Hematopoietic multipotent progenitor cell treated with erythropoietin and hydrocortisone succinate and interleukin-3 and kit ligand, for 15 days (in vitro differentiated cells): Measurements from ENCODE around the gene CLDN8.

Experiments
- DNase-seq: peaks from one replicate; pipeline ENCODE4 v3.0.0-alpha.2; 2015; ENCODE audit warnings: low spot score

Gene CLDN8

DNA sequence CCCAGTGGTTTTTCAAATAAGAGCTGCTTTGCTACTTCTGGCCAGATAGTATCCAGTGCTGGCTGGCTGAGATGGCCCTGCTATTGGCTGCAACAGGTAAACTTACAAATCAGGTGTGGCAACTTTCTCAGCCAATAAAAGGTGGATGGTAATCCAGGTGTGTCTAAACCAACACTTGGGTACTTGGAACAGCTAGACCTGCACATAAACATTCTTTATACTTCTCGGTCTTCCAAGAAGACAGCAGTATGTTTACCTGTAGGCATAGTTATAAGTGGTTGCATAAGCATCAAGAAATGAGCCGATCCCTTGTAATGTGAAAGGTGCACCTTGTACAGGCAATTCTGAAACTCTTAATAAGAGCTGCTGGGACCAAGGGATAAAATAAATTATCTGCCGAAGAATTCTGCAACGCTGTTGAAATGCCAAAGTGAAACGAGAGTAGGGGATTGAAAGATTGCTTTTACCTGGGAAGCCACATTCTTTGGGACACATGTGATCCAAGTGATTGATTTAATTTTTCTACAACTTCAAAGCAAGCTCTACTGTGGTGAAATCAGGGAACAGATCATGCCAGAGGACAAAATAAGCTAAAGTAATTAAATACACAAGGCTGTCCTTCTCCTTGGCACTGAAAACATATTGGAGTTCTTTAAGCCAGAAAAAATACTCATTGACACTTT, at the start of gene CLDN8:
TSS of gene CLDN8 (minus strand) at position 57 of the 683 bp plus-strand sequence. CDS start 172 bp downstream, outside the sequence.
- no peak for DNase-seq

DNA sequence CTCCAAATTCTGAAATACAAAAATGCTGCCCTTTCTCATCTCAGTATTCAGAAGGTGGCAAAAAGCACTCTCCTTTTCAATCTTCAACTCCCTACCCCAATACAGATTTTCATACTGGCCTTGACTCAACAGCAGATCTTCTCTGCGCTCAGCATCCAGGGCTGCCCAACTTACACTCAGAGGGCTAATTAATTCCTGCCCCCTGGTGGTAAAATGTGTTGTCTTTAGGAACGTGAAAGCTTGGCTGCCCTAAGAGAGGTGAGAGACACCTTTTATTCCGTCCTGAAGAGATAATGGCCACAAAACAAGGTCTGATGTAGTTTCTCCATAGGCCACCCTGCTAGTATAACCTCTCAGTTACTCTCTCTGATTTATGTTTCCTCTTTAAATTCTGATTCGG, 41.9 kb upstream of the CLDN8 start:
- no peak for DNase-seq

DNA sequence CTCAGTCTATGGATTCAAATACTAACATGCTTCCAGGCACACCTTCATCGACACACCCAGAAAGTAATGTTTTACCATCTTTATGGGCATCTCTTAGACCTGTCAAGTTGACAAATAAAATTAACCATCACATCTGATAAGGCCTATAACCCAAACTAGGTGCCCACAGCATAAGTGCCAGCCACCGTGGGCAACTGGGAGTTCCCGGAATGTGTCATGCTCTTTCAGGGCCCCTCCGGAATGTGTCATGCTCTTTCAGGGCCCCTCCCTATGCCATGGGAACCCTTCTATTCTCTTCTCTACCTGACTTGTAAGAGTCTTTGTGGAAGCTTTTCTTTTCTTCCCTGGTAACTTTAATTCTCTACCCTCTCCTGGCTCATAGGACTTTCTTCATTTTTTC, 40.2 kb upstream of the CLDN8 start:
- DNase-seq = no peak

DNA sequence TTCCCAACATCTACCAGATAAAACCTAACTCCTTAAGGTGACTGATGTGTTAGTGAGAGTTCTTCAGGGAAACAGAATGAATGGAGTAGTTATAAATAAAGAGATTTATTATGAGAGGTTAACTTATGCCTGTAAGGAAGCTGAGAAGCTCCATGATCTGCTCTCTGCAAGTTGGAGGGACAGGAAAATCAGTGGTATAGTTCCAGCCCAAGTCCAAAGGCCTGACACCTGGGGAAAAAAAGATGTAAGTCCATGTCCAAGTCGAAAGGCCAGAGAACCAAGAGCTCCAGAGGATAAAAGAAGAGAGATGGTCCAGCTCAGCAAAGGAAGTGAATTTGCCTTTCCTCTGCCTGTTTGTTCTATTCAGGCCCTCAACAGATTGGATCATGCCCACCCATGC, 39.8 kb upstream of the CLDN8 start:
- DNase-seq = no peak

DNA sequence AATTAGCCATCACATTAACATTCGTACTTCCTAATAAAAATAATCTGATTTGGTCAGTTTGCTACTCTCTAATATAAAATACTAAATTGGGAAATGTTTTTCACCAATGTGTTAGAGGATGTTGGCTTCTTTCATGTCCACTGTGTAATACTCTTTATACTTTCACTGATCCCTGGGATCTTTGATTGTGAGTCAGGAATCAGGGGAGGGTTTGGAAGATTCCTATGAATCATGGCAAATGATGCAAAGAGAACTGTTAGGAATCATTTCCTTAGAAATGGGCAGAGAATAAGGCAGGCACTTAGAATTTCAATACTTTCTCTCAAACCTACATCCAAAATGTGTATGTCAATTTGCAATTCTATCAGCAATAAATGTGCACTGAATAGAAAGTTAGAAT, 35.9 kb upstream of the CLDN8 start:
- no peak for DNase-seq

DNA sequence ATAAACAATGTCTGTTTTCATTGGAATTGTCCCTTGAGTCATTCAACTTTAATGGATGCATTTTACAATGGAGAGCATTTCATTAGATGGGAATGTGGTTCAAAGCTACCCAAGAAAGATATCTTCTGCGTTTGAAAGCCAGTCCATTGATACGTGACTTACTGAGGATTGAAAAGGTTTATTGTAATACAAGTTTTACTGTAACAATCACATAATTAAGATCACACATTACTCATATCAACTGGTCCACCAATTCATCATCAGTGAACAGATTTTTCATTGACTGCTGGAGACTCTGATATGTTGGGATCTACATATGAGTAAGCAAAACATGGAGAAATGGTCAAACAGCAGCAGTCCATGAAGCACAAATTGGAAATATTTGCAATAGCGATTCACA, 34.0 kb upstream of the CLDN8 start:
- no peak for DNase-seq

DNA sequence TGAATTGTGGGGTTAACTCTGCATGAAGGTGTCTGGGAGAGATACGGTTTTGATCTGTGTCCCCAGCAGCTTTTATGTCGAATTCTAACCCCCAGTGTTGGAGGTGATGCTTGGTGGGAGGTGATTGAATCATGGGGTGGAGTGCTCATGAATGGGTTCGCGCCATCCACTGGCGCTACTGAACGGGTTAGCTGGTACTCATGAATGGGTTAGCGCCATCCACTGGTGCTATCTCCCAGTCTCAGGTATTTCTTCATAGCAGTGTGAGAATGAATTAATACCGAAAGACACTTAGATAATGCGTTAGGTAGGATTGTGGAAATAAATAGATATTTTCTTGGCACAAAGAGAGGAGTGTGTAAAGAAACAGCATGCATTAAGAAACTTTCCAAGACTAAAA, 32.9 kb upstream of the CLDN8 start:
- DNase-seq = no peak

DNA sequence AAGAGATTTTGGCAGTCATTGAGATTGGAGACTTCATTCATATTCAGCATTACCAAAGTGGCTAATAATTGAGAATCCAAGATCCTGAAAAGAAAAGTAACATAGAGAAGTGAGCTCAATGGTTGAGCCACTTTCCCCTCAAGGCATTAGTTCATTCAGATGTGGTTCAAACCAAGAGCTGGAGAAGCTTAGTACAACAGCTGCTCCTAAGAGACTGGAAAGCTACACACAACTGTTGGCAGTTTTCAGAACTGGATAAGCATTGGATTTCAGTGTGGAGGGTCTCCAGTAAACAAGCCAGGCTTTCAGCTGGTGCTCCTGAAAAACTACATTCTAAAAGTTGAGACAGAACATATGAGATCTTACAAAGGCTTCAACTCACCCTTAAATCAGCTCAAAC, 29.2 kb upstream of the CLDN8 start:
- DNase-seq = no peak

DNA sequence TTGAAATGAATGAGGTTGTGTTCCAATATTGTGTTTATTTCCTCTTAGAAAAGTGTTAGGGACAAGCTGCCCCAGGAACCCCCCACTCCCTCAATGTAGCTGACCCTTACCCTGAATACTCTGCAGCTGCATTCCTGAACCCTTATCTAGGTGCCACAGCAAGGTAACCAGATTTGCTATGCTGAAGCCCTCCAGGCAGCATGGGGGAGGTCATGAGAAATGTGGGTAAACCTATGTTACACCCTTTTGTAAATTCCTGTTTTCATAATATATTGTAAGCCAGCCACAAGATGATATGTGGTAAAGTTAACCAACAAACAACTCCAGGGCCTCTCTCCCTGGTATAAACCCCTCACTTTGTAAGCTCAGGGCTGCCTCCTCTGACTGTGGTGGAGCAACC, 27.8 kb upstream of the CLDN8 start:
- no peak for DNase-seq

DNA sequence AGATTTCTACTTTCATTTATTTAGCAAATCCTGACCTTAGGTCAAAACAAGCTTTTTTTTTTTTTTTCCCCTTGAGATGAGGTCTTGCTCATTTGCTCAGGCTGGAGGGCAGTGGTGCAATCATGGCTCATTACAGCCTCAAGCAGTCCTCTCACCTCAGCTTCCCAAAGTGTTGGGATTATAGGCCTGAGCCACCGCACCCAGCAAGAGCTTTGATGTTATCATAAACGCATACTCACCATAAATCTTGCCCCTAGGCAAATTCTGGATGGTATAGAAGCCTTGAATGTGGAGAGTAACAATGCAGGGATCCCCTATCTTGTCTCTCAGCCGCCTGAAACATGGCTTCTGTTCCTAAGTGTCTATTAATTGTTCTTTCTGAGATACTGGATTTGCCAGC, 24.8 kb upstream of the CLDN8 start:
- no peak for DNase-seq

DNA sequence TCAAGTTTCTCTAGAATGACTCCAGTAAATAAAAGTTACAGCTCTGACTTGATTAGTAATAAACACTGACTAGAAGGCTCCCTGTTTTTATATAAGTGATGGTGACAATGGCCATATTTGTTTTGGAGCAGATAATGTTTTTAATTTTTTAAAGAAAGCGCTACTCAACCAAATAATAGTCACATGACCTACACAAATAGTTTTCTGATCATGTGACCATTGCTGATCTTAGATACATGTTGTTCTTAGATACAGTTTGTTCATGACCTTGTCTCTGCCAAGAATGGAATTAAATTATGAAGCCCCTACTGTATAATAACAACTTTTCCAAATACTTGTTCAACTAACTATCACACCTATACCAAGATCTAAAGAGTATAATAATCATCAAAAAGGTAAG, 22.3 kb upstream of the CLDN8 start:
- DNase-seq = no peak

DNA sequence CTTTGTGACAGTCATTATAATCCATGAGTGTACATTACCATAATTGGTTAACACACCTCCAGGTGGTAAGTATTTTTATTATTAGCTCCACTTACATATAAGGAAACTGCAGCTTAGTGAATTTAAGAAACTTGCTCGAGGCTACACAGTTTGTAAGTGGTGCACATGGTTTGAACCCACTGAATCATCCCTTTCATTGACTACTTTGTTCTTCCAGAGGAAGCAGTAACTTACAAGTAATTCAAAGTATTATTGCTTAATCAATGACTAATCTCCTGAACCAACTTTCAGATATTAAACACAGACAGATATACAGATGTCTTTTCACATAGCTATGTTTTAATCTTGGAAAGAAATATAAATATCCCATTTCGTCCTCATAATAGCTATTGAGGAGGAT, 18.7 kb upstream of the CLDN8 start:
- DNase-seq = no peak

DNA sequence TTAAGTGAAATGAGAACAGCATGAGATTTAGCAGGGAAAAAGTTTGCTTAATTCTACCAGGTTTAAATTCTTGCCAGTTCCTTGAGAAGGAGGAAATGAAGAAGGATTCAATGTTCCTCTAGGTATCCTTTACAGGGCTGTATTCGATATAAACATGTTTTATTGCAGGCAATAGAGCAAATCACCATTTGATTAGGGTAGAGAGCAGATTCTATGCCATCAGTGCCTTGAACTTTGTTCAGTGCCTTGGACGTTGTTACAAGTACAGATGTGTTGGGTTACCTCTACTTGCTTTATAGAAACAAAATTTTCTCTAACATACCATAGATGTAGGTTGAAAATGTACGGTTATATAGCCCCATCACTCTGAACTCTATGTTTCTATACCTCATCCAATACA, 18.2 kb upstream of the CLDN8 start:
- DNase-seq = no peak

DNA sequence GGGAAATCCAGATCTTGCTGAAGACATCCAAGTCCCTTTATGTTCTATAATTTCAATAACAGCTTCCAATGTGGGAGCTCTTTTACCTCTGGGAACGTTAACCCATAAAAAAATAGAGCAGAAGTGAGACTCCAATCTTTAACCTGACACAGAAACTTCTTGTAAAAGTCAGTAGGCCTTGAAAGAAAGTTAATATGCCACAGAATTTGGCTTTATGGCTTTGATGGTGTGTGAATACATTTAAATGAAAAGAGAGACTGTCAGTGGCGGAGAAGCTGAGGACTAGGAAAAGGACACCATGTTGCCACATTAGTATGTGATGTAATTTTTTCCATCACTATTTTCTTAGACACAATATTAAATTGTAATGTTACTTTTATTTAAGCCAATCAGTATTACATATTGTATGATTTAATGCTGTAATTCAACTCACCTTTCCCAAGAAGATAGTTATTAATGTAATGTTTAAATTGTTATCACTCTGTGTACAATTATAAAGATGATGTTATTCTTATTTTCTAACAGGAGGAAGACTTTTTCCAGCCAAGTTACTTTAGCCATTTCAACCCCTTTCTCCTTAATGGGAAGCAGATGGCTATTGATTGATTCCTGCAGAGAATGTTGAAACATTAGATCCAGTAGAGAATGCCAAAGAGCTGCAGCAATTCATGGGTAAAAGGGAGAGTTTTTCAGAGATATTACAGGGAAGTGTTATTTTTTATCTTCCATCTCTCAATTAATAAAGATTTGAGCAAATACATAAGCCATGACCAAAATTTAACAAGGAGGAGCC, 17.5 kb upstream of the CLDN8 start:
- DNase-seq = no peak

DNA sequence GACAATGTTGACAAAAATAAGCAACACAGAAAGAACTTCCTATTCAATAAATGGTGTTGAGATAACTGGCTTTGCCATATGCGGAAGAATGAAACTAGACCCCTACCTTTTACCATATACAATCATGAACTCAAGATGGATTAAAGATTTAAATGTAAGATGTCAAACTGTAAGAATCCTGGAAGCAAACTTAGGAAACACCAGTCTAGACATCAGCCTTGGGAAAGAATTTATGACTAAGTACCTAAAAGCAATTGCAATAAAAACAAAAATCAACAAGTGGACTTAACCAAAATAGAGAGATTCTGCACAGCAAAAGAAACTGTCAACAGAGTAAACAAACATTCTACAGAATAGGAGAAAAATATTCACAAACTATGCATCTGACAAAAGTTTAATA, 16.1 kb upstream of the CLDN8 start:
- no peak for DNase-seq

DNA sequence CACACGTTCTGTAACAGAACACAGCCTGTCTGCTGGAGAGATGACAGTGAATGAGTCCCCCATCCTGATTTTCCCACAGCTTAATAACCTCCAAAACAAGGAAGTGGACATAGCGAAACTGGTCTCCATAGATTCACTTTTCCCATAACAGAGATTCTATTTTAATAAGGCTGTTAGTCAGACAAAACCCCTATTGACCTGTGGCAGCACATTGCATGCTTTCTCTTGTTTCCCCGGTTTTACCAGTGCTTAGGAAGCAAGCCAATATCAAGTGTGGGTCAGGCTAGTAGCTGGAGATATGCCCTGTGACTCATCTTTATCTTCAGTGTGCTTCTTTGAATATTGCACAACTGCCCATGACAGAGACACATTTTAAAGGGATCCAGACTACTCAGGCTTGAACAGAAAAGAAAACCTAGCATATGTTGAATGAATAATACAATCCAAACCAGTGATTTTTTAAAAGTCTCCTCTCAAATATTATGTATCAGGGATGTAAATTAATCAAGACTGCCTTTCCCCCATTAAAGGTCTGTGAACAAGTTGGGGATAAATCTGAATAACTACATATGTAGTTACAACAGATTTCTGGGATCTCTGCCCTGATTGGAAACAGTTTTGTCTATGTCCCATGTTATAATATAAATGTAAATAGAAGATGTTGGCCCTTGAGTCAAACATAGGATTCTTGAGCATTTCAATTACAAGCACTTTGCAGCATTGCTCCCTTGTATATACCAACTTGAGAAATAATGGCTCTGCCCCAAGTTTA, 11.9 kb upstream of the CLDN8 start:
- DNase-seq = peak; percentile 3

DNA sequence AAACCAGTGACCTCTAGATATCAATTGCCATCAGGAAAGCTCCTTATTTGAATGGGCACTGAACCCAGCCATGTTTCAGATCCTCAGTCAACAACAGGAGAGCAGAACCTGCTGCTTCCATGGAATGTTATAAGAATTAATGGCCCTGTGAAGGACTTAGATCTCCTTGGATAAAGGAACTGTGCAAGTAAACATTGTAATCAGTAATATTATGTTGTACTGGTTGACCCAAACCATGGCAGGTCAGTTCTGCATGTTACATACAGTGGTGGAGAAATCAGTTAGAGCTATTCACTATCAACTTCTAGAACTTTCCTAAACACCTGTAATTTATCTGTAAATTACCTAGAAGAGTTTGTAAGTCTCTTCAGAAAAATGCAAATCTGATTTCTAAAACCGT, 11.2 kb upstream of the CLDN8 start:
- no peak for DNase-seq

DNA sequence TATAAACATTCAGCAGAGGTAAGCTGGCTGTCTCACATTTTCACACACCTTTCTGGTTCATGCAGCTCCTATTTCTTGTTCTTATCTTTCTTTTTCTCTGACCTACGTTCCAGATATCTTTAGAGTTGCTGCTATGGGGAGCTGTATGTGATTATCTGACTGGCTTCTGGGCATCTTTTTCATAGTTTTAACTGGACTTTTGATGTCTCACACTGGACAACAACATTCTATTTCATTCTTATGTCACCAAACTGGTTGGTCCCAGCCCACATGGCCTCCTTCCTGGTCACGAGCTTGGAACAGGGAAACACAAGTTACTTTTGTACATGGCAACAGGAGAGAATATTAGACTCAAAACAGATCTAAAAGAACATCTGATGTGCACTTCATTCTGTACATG, 7.7 kb upstream of the CLDN8 start:
- DNase-seq = no peak

DNA sequence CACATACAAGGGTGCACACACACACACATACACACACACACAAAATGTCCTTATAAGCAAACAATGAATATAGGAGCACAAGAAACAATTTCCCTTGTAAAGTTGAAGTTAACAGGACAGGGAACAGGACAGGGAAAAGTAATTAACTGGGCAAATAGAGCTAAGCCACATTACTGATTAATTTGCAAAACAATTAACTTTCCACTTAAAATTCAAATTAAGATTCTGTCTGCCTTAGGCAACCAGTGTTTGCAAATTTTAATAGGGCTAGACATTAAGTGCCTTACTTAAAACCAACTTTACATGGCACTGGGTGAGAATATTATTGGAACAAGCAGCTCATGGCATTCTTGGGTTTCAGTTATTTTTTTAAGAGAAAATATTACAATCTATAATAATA, 6.8 kb upstream of the CLDN8 start:
- no peak for DNase-seq

DNA sequence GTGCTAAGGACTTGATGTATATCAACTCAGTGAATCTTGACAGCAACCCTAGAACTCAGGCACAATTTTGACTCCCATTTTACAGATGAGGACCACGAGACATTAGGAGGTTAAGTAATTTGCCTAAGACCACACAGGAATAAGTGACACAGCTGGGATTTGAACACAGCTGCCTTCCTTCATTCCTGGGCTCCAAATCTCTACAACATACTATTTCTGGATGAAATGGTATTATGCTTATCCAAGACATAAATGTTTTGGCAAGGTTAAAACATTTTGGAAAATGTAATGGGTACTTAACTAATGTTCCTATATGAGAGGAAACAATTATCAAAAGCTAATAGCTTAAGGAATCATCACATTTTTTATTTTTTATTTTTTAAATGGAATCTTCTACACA, 4.8 kb downstream of the CLDN8 start:
- no peak for DNase-seq

DNA sequence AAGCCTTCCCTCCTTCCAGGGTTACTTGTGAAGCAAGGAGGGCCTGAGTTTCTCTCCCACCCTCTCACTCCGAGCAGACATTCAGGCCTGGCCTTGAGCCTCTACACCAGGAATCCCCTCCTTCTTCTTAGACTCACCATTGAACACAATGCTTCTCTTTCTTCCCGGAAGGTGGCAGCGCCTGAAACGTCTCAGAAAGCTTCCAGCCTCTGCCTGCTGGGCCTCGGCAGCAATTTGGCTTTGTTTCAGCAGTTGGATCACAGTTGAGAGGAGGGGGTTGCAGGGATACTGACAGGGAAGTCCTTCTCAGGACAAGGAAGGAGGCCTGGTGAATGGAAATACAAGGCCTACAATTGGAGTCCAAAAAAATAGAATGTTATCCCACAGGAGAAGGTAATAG, 6.3 kb downstream of the CLDN8 start:
- DNase-seq = no peak

DNA sequence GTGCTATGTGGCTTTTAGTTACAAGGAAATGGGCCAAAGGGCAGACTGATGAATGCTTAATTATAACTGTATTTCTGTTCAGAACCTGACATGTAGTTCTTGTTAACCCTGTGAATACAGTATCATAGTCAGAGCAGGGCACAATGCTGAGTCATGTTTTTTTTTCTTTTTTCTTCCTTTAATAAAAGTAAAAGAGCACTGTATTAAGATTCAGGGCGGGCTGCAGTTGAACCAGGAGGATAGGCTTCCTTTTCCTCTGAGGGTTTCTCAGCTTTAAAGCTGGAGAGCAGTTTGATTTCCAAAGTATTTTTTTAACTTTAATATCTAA, 8.7 kb downstream of the CLDN8 start:
- DNase-seq = no peak

DNA sequence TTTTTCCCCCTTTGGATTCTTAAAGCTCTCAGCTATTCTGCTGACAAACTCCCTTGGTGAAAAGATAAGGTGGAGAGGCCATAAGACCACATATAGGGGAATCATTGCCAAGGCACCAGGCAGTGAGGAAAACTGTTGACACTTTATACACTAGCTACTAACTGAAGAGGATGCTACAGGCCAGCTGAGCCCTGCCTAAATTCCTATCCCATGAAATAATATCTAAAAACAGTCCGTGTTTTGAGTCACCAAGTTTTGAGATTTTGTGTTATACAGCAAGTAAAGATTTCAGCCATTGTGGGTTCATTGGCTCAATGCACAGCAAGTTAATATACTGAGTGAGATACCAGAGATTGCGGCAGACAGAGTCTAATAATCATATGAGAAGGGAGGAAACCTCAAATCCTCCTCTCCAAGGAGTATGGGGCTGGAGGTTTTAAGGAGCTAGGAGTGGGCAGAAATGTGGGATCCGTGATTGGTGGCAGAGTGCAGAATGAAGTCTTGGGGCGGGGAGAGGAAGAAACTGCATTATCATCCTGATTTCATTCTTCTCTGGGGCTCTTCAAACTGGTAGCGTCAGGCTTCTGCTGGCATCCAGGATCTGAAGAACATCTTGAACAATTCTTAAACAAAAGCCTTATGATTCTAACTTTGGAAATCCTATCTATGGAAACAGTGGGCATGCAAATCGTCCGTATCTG, 9.2 kb downstream of the CLDN8 start:
- DNase-seq = no peak
